Spleen (tissue), 11 donors: ENCODE results near the gene ATG4D. TPM values are rescaled to one million over a fixed set of nuclear protein-coding genes. Genes with fewer than 3 reads are reported as not detected.
A peak's percentile ranks its signal among the peaks of the same experiment; 100 is the strongest.

Experiments used
- DNase-seq: peaks from one replicate; pipeline ENCODE4 v3.0.0-alpha.2; 2020
- H3K27ac ChIP-seq, 8 donors: fragments of 200-600 bp; sonication (generic) in 7 of 8; 1 replicate in 4 of 8; 2 replicates in 4 of 8; pipeline versions ENCODE4 v1.5.0 to v1.8.0; 2016 to 2021; ENCODE audit warnings: inconsistent platforms in 4 of 8, mild to moderate bottlenecking in 4 of 8, moderate library complexity in 1 of 8
- H3K27me3 ChIP-seq, 7 donors: fragments of 200-600 bp; sonication (generic) in 6 of 7; replicated peaks in 1 of 7; 1 replicate in 4 of 7; 2 replicates in 3 of 7; pipeline versions ENCODE4 v1.5.0 to v1.8.0; 2016 to 2021; ENCODE audit warnings: inconsistent platforms in 3 of 7, mild to moderate bottlenecking in 1 of 7
- H3K36me3 ChIP-seq, 6 donors: fragments of 200-600 bp; sonication (generic) in 5 of 6; 1 replicate in 4 of 6; 2 replicates in 2 of 6; pipeline versions ENCODE4 v1.5.0 to v1.8.0; 2016 to 2021; ENCODE audit warnings: inconsistent platforms in 2 of 6
- H3K4me1 ChIP-seq, 6 donors: fragments of 200-600 bp; sonication (generic) in 5 of 6; 1 replicate in 3 of 6; 2 replicates in 3 of 6; pipeline versions ENCODE4 v1.5.0 to v1.8.0; 2016 to 2021; ENCODE audit warnings: inconsistent platforms in 3 of 6
- H3K4me3 ChIP-seq, 8 donors: fragments of 200-600 bp; sonication (generic) in 7 of 8; 1 replicate in 4 of 8; 2 replicates in 4 of 8; pipeline versions ENCODE4 v1.5.0 to v1.8.0; 2016 to 2021; ENCODE audit warnings: inconsistent platforms in 4 of 8, mild to moderate bottlenecking in 4 of 8, moderate library complexity in 2 of 8
- H3K9me3 ChIP-seq, 8 donors: fragments of 200-600 bp; sonication (generic) in 7 of 8; 1 replicate in 4 of 8; 2 replicates in 4 of 8; pipeline versions ENCODE4 v1.5.0 to v1.8.0; 2016 to 2021; ENCODE audit warnings: inconsistent platforms in 4 of 8
- POLR2A ChIP-seq, 3 donors: fragments of 450-650 bp; IDR thresholded peaks; one replicate each; pipeline ENCODE4 v1.5.1; 2017; ENCODE audit warnings: antibody characterized with exemption in 3 of 3, mild to moderate bottlenecking in 1 of 3
- POLR2AphosphoS5 ChIP-seq, 3 donors: sonication (generic); formaldehyde crosslinking; IDR thresholded peaks; one replicate each; pipeline ENCODE4 v1.5.1; 2017; ENCODE audit warnings: antibody characterized with exemption in 3 of 3
- WGBS, 5 donors: extraction: QIAGEN DNeasy Blood & Tissue Kit in 3 of 5; methylation state at CpG; one replicate each; pipeline versions ENCODE4 v1.1.5 to v1.1.7; 2013 to 2018; 5-methylcytosine and 5-hydroxymethylcytosine counted together
- intact Hi-C: fragments of 100-400 bp; cut with DNase I; formaldehyde crosslinking; loops from one replicate; pipeline ENCODE4 v1.15.0; 2023; ENCODE audit warnings: low total_unique reads
- polyA plus RNA-seq, 3 donors: library from polyadenylated mRNA; stranded (reverse); fragments of 200-250 nt; gene quantifications; one replicate each; pipeline ENCODE4 v1.2.1, GENCODE V29; 2013
- total RNA-seq, 7 donors: library from RNA; depleted of rRNA in 3 of 7; stranded (reverse); fragments of >200 nt in 3 of 7; fragmentation: NEBNext Ultra II Directional in 4 of 7; extraction: Animal tissue kit (Norgen Biotek cat#: 25700) in 4 of 7; gene quantifications; one replicate each; pipeline versions ENCODE4 v1.1.0 to v1.2.1, GENCODE V29; 2016 to 2021
- TF ChIP-seq, protein P1 (sequence below), 11 experiments: fragments of 200-600 bp in 7 of 11; fragments of 450-650 bp in 4 of 11; sonication (generic) in 4 of 11; IDR thresholded peaks in 8 of 11; conservative IDR thresholded peaks in 3 of 11; 1 replicate in 7 of 11; 2 replicates in 4 of 11; pipeline versions ENCODE4 v1.4.0 to v1.8.0; 2016 to 2021; ENCODE audit warnings: antibody characterized with exemption in 11 of 11, inconsistent platforms in 4 of 11, mild to moderate bottlenecking in 1 of 11
- donor health status: healthy with polysubstance abuse.
- donor health status: DM: no; HTN: no; CAD: no; lungs with moderate emphysema.
- donor health status: DM: no; HTN: no; CAD: no.
- donor health status: Bipolar disorder and iron deficiency.
- donor health status: healthy.
- donor health status: DM: no; HTN: no; CAD: no.
- donor health status: DM: yes; HTN: yes; CAD: no.

ATG4D gene
- total and polyA plus RNA-seq, 10 donors, result 18.2 to 40.5 (median 32.1) TPM

DNA sequence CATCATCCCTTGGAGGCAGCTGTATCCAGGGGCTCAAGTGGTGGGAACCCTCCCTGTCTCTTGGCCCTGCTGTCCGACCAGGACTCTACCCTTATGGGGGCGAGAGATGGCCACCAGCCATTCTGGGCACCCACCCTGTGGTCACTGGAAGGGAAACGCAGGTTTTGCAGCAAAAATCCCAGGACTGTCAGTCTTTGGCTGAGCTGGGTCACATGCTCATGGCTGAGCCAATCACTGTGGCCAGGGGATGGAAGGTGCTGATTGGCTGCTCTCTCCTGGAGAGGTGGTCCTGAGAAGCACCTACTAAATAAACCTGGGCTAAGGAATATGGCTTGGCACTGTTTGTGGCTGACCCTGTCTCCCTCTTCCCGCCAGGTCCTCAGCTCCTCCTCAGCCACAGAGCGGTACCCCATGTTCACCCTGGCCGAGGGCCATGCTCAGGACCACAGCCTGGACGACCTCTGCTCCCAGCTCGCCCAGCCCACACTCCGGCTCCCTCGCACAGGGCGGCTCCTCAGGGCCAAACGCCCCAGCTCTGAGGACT lies 8.9 kb downstream of the ATG4D start:
- no peak for DNase-seq
- no peaks in the 10 kb centered on the region for H3K27me3 ChIP-seq
- peaks cover 23 to 77% (median 42%) of the 10 kb centered on the region in 6 donors for H3K4me1 ChIP-seq
- peaks cover 0 to 100% (median 94%) of the 10 kb centered on the region in 6 donors for H3K36me3 ChIP-seq
- H3K9me3 ChIP-seq, result no peaks in the 10 kb centered on the region
- 77 to 87% (median 82%) methylated on average over 11 to 12 of the region's 12 CpGs for WGBS, 5 donors
- peak overlapping the region; percentile 3 to 87 (median 69) for H3K27ac ChIP-seq
- peak; percentile 12 to 69 (median 32) for TF ChIP-seq POLR2AphosphoS5 (IDR thresholded peaks at IDR 0.05)
- no peak for TF ChIP-seq POLR2A (IDR thresholded peaks at IDR 0.05)
- TF ChIP-seq, protein P1, sequence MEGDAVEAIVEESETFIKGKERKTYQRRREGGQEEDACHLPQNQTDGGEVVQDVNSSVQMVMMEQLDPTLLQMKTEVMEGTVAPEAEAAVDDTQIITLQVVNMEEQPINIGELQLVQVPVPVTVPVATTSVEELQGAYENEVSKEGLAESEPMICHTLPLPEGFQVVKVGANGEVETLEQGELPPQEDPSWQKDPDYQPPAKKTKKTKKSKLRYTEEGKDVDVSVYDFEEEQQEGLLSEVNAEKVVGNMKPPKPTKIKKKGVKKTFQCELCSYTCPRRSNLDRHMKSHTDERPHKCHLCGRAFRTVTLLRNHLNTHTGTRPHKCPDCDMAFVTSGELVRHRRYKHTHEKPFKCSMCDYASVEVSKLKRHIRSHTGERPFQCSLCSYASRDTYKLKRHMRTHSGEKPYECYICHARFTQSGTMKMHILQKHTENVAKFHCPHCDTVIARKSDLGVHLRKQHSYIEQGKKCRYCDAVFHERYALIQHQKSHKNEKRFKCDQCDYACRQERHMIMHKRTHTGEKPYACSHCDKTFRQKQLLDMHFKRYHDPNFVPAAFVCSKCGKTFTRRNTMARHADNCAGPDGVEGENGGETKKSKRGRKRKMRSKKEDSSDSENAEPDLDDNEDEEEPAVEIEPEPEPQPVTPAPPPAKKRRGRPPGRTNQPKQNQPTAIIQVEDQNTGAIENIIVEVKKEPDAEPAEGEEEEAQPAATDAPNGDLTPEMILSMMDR (IDR thresholded peaks at IDR 0.05 in 8 of 11, conservative IDR thresholded peaks at IDR 0.05 in 3 of 11), result no peak
- intact Hi-C loops, result no loop called here
- no peak overlapping the region for H3K4me3 ChIP-seq

DNA sequence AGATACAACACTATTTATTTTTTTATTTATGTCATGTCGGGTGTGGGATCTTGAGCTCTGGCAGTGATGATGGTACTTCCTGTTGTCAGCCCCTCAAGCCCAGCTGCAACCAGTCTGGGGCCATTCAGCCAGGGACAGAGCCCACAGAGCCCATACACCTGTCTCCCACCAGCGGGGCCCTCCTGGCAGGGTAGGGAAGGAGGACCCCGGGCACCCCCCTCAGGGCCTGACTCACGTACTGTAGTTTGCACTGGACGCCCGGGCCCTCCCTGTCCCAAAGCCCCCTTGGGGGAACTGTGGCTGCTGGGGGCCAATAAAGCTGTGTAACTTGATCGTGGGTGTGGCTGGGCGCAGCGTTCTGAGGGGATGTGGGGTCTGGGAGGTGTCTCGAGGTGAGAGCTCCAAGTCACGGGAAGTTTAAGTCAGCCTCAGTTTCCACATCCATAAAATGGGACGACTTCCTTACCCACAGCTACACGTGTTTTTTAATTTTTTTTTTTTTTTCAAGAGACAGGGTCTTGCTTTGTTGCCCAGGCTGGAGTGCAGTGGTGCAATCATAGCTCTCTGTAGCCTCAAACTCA lies 9.5 kb downstream of the ATG4D start:
- TF ChIP-seq POLR2A (IDR thresholded peaks at IDR 0.05) (no peak), POLR2AphosphoS5 (IDR thresholded peaks at IDR 0.05) (no peak)
- TF ChIP-seq, protein P1 (IDR thresholded peaks at IDR 0.05 in 8 of 11, conservative IDR thresholded peaks at IDR 0.05 in 3 of 11), result no peak
- intact Hi-C loops, result no loop called here
- Histone ChIP-seq H3K4me1 (peaks cover 23 to 76% (median 42%) of the 10 kb centered on the region in 6 donors), H3K9me3 (no peaks in the 10 kb centered on the region), H3K4me3 (no peak overlapping the region), H3K36me3 (peaks cover 0 to 100% (median 96%) of the 10 kb centered on the region in 6 donors), H3K27ac (peak overlapping the region; percentile 43 to 87 (median 69)), H3K27me3 (no peaks in the 10 kb centered on the region)
- peak; percentile 79 for DNase-seq
- WGBS, 5 donors, result 42 to 59% (median 53%) methylated on average over 10 to 13 of the region's 13 CpGs

DNA sequence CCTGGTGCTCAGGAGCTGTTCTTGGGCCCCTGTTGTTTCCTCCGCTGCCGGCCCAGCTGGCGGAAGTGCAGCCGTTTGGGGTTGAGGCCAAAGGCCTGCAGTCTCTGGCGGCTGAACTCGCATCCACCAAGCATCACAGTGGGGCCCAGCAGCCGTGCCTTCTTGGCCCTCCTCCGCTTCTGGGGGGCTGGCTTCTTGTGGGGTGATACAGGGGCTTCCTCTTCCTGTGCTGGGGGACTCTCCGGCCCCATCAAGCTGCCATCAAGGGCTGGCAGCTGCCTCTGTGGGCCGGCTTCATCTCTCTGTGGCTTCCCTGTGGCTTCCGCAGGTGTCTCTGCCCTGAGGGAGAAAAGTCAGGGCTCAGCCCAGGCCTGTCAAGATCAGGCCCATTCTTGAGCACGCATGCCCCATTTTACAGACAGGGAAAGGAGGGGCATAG lies 10.3 kb downstream of the ATG4D start:
- peaks cover 0 to 100% (median 96%) of the 10 kb centered on the region in 6 donors for H3K36me3 ChIP-seq
- DNase-seq, result peak; percentile 92
- peaks cover 23 to 73% (median 42%) of the 10 kb centered on the region in 6 donors for H3K4me1 ChIP-seq
- peak overlapping the region; percentile 43 to 87 (median 69) for H3K27ac ChIP-seq
- 9 to 41% (median 20%) methylated on average over 9 to 12 of the region's 12 CpGs for WGBS, 5 donors
- intact Hi-C loops, result no loop called here
- peak overlapping the region in 2 of 8 donors; percentile 10 to 22 for H3K4me3 ChIP-seq
- no peaks in the 10 kb centered on the region for H3K9me3 ChIP-seq
- TF ChIP-seq, protein P1 (IDR thresholded peaks at IDR 0.05 in 8 of 11, conservative IDR thresholded peaks at IDR 0.05 in 3 of 11), result no peak
- peak; percentile 49 to 82 (median 70) for TF ChIP-seq POLR2AphosphoS5 (IDR thresholded peaks at IDR 0.05)
- H3K27me3 ChIP-seq, result no peaks in the 10 kb centered on the region
